Keratinocyte (primary cell): ENCODE data around the gene TRIP6. TPM values are rescaled to one million over a fixed set of nuclear protein-coding genes. Genes with fewer than 3 reads are reported as not detected.

Experiments used
- DNase-seq: peaks from one replicate; pipeline ENCODE4 v3.0.0-alpha.2; 2011; ENCODE audit warnings: low read depth, missing footprints, low spot score
- FAIRE-seq: peaks from 2 replicates; lab custom pipeline; 2011; peaks lifted over from hg19 to GRCh38; lab: Jason Lieb, UNC
- H2AFZ ChIP-seq: 2 replicates; pipeline ENCODE4 v1.6.0; 2012; ENCODE audit warnings: low read length, control low read depth, inconsistent platforms; ENCODE audit not compliant: control insufficient read depth
- H3K27ac ChIP-seq: 2 replicates; pipeline ENCODE4 v1.5.1; 2011; ENCODE audit warnings: low read length; ENCODE audit not compliant: control insufficient read depth, insufficient read depth
- H3K27me3 ChIP-seq: 3 replicates; pipeline ENCODE4 v1.6.0; 2011; ENCODE audit warnings: low read length; ENCODE audit not compliant: control insufficient read depth, insufficient read depth; ENCODE audit errors: extremely low read depth
- H3K36me3 ChIP-seq, 2 experiments: 2 replicates in 1 of 2; 3 replicates in 1 of 2; pipeline ENCODE4 v1.5.1; 2011; ENCODE audit warnings: low read length in 2 of 2, mild to moderate bottlenecking in 1 of 2; ENCODE audit not compliant: control insufficient read depth in 2 of 2, insufficient read depth in 2 of 2; ENCODE audit errors: extremely low read depth in 1 of 2
- H3K4me1 ChIP-seq: 3 replicates; pipeline ENCODE4 v1.5.1; 2011; ENCODE audit warnings: low read length; ENCODE audit not compliant: control insufficient read depth, insufficient read depth; ENCODE audit errors: extremely low read depth
- H3K4me2 ChIP-seq: 3 replicates; pipeline ENCODE4 v1.6.0; 2011; ENCODE audit warnings: low read depth, low read length; ENCODE audit not compliant: control insufficient read depth, insufficient read depth; ENCODE audit errors: extremely low read depth
- H3K4me3 ChIP-seq, 3 experiments: fragments of 200-600 bp in 1 of 3; sonication (generic) in 1 of 3; 2 replicates in 2 of 3; 3 replicates in 1 of 3; pipeline ENCODE4 v1.5.1; 2011 to 2016; ENCODE audit warnings: low read length in 3 of 3, mild to moderate bottlenecking in 3 of 3, control low read depth in 2 of 3, inconsistent platforms in 1 of 3, low read depth in 1 of 3, mixed read lengths in 1 of 3, mixed run types in 1 of 3, moderate library complexity in 1 of 3; ENCODE audit not compliant: control insufficient read depth in 2 of 3, insufficient read depth in 2 of 3; ENCODE audit errors: extremely low read depth in 1 of 3
- H3K79me2 ChIP-seq: 2 replicates; pipeline ENCODE4 v1.6.0; 2012; ENCODE audit warnings: low read length; ENCODE audit not compliant: control insufficient read depth, insufficient read depth
- H3K9ac ChIP-seq: 3 replicates; pipeline ENCODE4 v1.6.0; 2011; ENCODE audit warnings: low read length; ENCODE audit not compliant: control insufficient read depth, insufficient read depth; ENCODE audit errors: extremely low read depth
- H3K9me1 ChIP-seq: 3 replicates; pipeline ENCODE4 v1.6.0; 2011; ENCODE audit warnings: low read length; ENCODE audit not compliant: control insufficient read depth, insufficient read depth; ENCODE audit errors: extremely low read depth
- H3K9me3 ChIP-seq: 2 replicates; pipeline ENCODE4 v1.5.1; 2012; ENCODE audit warnings: low read depth, low read length; ENCODE audit not compliant: control insufficient read depth
- H4K20me1 ChIP-seq: 3 replicates; pipeline ENCODE4 v1.6.0; 2011; ENCODE audit warnings: low read length; ENCODE audit not compliant: control insufficient read depth, insufficient read depth; ENCODE audit errors: extremely low read depth
- EZH2 ChIP-seq: IDR thresholded peaks from one replicate; pipeline ENCODE4 v1.6.1; 2012; ENCODE audit warnings: inconsistent platforms, mild to moderate bottlenecking, low read length, moderate library complexity
- dilution Hi-C: fragments of 300-500 bp; cut with MboI; formaldehyde crosslinking; loops from one replicate; pipeline ENCODE4 v1.7.0; 2020; ENCODE audit warnings: low sequenced_read_pairs; ENCODE audit not compliant: extremely low pct_ligation_motif_present
- polyA plus RNA-seq, 5 experiments: library from polyadenylated mRNA; depleted of rRNA in 3 of 5; stranded (reverse) in 3 of 5; stranded (forward) in 1 of 5; unstranded in 1 of 5; fragments of >200 nt; gene quantifications; 1 replicate in 1 of 5; 2 replicates in 3 of 5; 3 replicates in 1 of 5; pipeline versions ENCODE4 v1.2.1 to v1.2.3, GENCODE V29; 2011 to 2012; ENCODE audit warnings: missing spikeins in 2 of 5, low read depth in 1 of 5, low replicate concordance in 1 of 5
- TF ChIP-seq, protein P1 (sequence below), 3 experiments: IDR thresholded peaks in 1 of 3; conservative IDR thresholded peaks in 1 of 3; optimal IDR thresholded peaks in 1 of 3; 2 replicates in 2 of 3; 3 replicates in 1 of 3; pipeline versions ENCODE3 to v1.5.1; 2011; ENCODE audit warnings: low read length in 3 of 3, mild to moderate bottlenecking in 3 of 3, moderate library complexity in 2 of 3, control low read depth in 1 of 3, inconsistent platforms in 1 of 3; ENCODE audit not compliant: insufficient read depth in 2 of 3; ENCODE audit errors: extremely low read depth in 1 of 3

TRIP6 gene
- polyA plus RNA-seq, 1 donor (not counting 4 experiments of a cell fraction or from before 2014, with no cell fraction given) = 83.8 TPM

DNA sequence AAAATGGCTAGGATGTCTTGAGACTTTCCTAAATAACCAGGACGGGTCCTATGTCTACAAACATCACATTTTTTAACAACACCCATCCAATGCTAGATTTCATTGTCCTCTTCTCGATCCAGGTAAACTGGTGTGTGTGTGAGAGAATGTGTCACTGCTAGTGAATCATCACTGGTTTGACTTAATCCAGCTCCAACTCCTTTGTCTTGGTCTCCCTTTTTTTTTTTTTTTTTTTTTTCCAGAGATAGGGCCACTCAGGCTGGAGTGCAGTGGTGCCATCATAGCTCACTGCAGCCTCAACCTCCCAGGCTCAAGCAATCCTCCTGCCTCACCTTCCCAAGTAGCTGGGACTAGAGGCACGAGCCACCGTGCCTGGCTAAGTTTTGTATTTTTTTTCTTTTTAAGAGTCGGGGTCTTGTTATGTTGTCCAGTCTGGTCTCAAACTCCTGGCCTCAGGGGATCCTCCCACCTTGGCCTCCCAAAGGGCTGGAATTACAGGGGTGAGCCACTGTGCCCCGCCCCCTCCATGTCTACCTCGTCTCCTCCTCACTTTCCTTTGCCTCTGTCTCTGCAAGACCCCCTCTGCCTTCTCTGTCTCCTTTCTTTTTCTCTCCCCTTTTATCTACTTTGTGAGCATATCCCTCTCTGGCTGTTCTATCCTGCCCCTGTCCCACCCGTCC lies 24.5 kb downstream of the TRIP6 start:
- DNase-seq (peak; percentile 69), FAIRE-seq (peak; percentile 91)
- no peak for TF ChIP-seq EZH2
- TF ChIP-seq, protein P1, sequence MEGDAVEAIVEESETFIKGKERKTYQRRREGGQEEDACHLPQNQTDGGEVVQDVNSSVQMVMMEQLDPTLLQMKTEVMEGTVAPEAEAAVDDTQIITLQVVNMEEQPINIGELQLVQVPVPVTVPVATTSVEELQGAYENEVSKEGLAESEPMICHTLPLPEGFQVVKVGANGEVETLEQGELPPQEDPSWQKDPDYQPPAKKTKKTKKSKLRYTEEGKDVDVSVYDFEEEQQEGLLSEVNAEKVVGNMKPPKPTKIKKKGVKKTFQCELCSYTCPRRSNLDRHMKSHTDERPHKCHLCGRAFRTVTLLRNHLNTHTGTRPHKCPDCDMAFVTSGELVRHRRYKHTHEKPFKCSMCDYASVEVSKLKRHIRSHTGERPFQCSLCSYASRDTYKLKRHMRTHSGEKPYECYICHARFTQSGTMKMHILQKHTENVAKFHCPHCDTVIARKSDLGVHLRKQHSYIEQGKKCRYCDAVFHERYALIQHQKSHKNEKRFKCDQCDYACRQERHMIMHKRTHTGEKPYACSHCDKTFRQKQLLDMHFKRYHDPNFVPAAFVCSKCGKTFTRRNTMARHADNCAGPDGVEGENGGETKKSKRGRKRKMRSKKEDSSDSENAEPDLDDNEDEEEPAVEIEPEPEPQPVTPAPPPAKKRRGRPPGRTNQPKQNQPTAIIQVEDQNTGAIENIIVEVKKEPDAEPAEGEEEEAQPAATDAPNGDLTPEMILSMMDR (optimal IDR thresholded peaks at IDR 0.05 in 1 of 3, IDR thresholded peaks at IDR 0.05 in 1 of 3, conservative IDR thresholded peaks at IDR 0.05 in 1 of 3; ENCODE audit: extremely low read depth in 1 of 3, insufficient read depth in 2 of 3, low read length in 3 of 3) = no peak
- no peak overlapping the region for H3K4me3 ChIP-seq
- peaks cover 13 to 20% of the 10 kb centered on the region in 2 experiments for H3K36me3 ChIP-seq
- H3K4me2 ChIP-seq = peak overlapping the region; percentile 83
- dilution Hi-C loops = no loop called here
- H3K27me3 ChIP-seq = peaks cover 29% of the 10 kb centered on the region
- H2AFZ ChIP-seq = no peak overlapping the region
- peaks cover 24% of the 10 kb centered on the region for H3K79me2 ChIP-seq
- H3K9ac ChIP-seq = no peak overlapping the region
- H4K20me1 ChIP-seq = peaks cover 2% of the 10 kb centered on the region
- H3K27ac ChIP-seq = peak overlapping the region; percentile 71
- H3K9me1 ChIP-seq = no peaks in the 10 kb centered on the region
- peaks cover 40% of the 10 kb centered on the region for H3K4me1 ChIP-seq
- H3K9me3 ChIP-seq = no peaks in the 10 kb centered on the region

DNA sequence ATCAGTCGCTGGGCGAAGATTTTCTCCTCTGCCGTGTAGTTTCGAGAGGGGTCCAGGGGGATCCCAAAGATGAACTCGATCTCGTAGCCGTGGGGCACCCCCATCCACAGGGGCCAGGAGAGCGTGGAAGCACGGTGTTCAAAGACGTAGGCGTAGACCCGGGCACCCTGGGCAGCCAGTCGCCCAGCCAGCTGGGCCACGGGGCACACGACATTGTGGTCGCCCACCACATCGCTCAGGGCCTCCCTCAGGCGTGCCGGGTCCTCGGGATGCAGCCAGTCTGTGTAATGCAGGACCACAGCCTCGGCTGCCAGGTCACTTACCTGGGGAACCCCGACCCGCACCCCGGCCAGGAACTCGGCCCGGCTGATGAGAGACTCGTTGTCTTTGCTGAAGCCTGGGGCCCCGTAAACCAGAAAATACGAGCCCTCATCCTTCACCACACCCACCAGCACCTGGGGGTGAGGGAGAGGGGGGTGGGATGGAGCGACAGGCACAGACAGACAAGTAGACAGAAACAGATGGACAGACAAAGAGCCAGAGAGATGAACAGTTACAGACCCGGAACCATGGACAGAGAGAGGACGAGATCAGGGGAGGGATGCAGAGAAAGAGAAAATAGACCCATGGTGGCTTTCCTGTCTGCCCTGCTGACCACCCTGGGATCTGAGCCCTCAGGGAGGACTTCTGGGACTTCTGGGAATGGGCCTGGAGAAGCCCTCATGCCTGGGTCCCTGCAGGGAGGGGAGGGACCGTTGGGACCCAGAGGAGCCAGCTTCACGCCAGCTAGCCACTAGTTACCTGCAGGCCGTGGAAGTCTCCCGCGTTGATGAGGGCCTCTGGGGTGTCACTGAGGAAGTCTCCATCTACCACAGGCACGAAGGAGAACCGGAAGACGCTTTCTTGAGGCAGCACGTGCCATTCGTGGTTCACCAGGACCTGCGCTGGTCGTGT lies 25.5 kb downstream of the TRIP6 start:
- DNase-seq (no peak), FAIRE-seq (no peak)
- TF ChIP-seq, protein P1 (optimal IDR thresholded peaks at IDR 0.05 in 1 of 3, IDR thresholded peaks at IDR 0.05 in 1 of 3, conservative IDR thresholded peaks at IDR 0.05 in 1 of 3; ENCODE audit: extremely low read depth in 1 of 3, insufficient read depth in 2 of 3, low read length in 3 of 3) = no peak
- no peak for TF ChIP-seq EZH2
- peaks cover 2% of the 10 kb centered on the region for H4K20me1 ChIP-seq
- no peak overlapping the region for H3K4me3 ChIP-seq
- H3K9me1 ChIP-seq = no peaks in the 10 kb centered on the region
- no peaks in the 10 kb centered on the region for H3K9me3 ChIP-seq
- no peak overlapping the region for H3K4me2 ChIP-seq
- H3K27ac ChIP-seq = no peak overlapping the region
- no peak overlapping the region for H2AFZ ChIP-seq
- H3K4me1 ChIP-seq = peaks cover 37% of the 10 kb centered on the region
- dilution Hi-C loops = no loop called here
- no peak overlapping the region for H3K9ac ChIP-seq
- H3K79me2 ChIP-seq = peaks cover 18% of the 10 kb centered on the region
- peaks cover 36% of the 10 kb centered on the region for H3K27me3 ChIP-seq
- H3K36me3 ChIP-seq = peaks cover 6 to 11% of the 10 kb centered on the region in 2 experiments
